CD8-positive, alpha-beta memory T cell (primary cell): ENCODE results near the gene GRIK4. TPM values are rescaled to one million over a fixed set of nuclear protein-coding genes. Genes with fewer than 3 reads are reported as not detected.

Experiments
- CTCF ChIA-PET: fragments of 350-600 bp; sonication (Branson Sonifier 250); formaldehyde crosslinking; loops from one replicate; lab custom pipeline; 2021; ENCODE audit warnings: antibody characterized with exemption; lab: Charles Lee
- POLR2A ChIA-PET: fragments of 350-600 bp; sonication (Branson Sonifier 250); formaldehyde crosslinking; loops from one replicate; lab custom pipeline; 2021; ENCODE audit warnings: antibody characterized with exemption; lab: Charles Lee
- DNase-seq, 5 donors: peaks; one replicate each; pipeline versions ENCODE4 v3.0.0 to v3.0.0-alpha.2; 2020 to 2022; ENCODE audit warnings: mixed read lengths in 1 of 5
- H3K27ac ChIP-seq: one replicate; pipeline ENCODE4 v1.7.0; 2013; ENCODE audit warnings: low read depth, mild to moderate bottlenecking, low read length, moderate library complexity
- H3K27me3 ChIP-seq: 2 replicates; pipeline ENCODE4 v1.7.0; 2013; ENCODE audit warnings: low read length, mild to moderate bottlenecking; ENCODE audit not compliant: insufficient read depth, poor library complexity, severe bottlenecking
- H3K36me3 ChIP-seq: 2 replicates; pipeline ENCODE4 v1.7.0; 2013; ENCODE audit warnings: mild to moderate bottlenecking, low read length, moderate library complexity; ENCODE audit not compliant: insufficient read depth
- H3K4me1 ChIP-seq: 2 replicates; pipeline ENCODE4 v1.7.0; 2013; ENCODE audit warnings: mild to moderate bottlenecking, low read length, moderate library complexity; ENCODE audit not compliant: insufficient read depth
- H3K4me3 ChIP-seq: 2 replicates; pipeline ENCODE4 v1.7.0; 2013; ENCODE audit warnings: mild to moderate bottlenecking, low read length
- H3K9me3 ChIP-seq: 2 replicates; pipeline ENCODE4 v1.7.0; 2013; ENCODE audit warnings: mild to moderate bottlenecking, low read length
- H3K27ac Mint-ChIP-seq, 8 donors: one replicate each; pipeline ENCODE4 v1.8.0; 2020 to 2021; ENCODE audit warnings: mixed read lengths in 8 of 8, mild to moderate bottlenecking in 6 of 8, inconsistent platforms in 3 of 8, moderate library complexity in 3 of 8
- H3K27me3 Mint-ChIP-seq, 2 donors: one replicate each; pipeline ENCODE4 v1.8.0; 2020 to 2021; ENCODE audit warnings: mixed read lengths in 2 of 2, mild to moderate bottlenecking in 1 of 2, moderate library complexity in 1 of 2
- H3K36me3 Mint-ChIP-seq, 3 donors: one replicate each; pipeline ENCODE4 v1.8.0; 2020 to 2021; ENCODE audit warnings: mixed read lengths in 3 of 3, inconsistent platforms in 1 of 3, mild to moderate bottlenecking in 1 of 3
- H3K4me1 Mint-ChIP-seq, 3 donors: one replicate each; pipeline ENCODE4 v1.8.0; 2020 to 2021; ENCODE audit warnings: mixed read lengths in 3 of 3, inconsistent platforms in 1 of 3, mild to moderate bottlenecking in 1 of 3
- H3K4me3 Mint-ChIP-seq, 7 donors: one replicate each; pipeline ENCODE4 v1.8.0; 2020 to 2021; ENCODE audit warnings: mixed read lengths in 7 of 7, mild to moderate bottlenecking in 6 of 7, moderate library complexity in 4 of 7, inconsistent platforms in 2 of 7
- H3K9me3 Mint-ChIP-seq, 5 donors: one replicate each; pipeline ENCODE4 v1.8.0; 2020 to 2022; ENCODE audit warnings: mixed read lengths in 5 of 5, mild to moderate bottlenecking in 3 of 5, moderate library complexity in 2 of 5, inconsistent platforms in 1 of 5
- polyA plus RNA-seq: library from polyadenylated mRNA; unstranded; fragments of 300-500 nt; fragmentation: Illumina TruSeq; gene quantifications from one replicate; pipeline ENCODE4 v1.2.3, GENCODE V29; 2021
- total RNA-seq, 2 experiments: library from RNA; stranded (reverse); gene quantifications; one replicate each; pipeline ENCODE4 v1.2.3, GENCODE V29; 2021

The GRIK4 gene
- total and polyA plus RNA-seq, 3 experiments from 2014 or later: 0.07 TPM; not detected in 2

- DNase-seq: peak in 1 of 5 donors; percentile 19
- Mint-ChIP-seq H3K4me1 (no peaks in the 10 kb centered on the region), H3K4me3 (no peak overlapping the region), H3K9me3 (peaks cover 0 to 3% (median 0%) of the 10 kb centered on the region in 5 donors), H3K27me3 (peaks cover 7 to 35% of the 10 kb centered on the region in 2 donors), H3K27ac (peak overlapping the region in 1 of 8 donors; percentile 14), H3K36me3 (no peaks in the 10 kb centered on the region)
- Histone ChIP-seq H3K27me3 (no peaks in the 10 kb centered on the region), H3K4me1 (no peaks in the 10 kb centered on the region), H3K36me3 (no peaks in the 10 kb centered on the region), H3K9me3 (no peaks in the 10 kb centered on the region), H3K4me3 (no peak overlapping the region), H3K27ac (no peak overlapping the region)
- ChIA-PET CTCF (no interaction called here), POLR2A (no interaction called here)
Measured at GRCh38 chr11:120645639-120646038, 134.1 kb downstream of the GRIK4 start.

- Mint-ChIP-seq H3K4me3 (no peak overlapping the region), H3K27me3 (peaks cover 7 to 40% of the 10 kb centered on the region in 2 donors), H3K4me1 (no peaks in the 10 kb centered on the region), H3K36me3 (no peaks in the 10 kb centered on the region), H3K9me3 (peaks cover 0 to 3% (median 0%) of the 10 kb centered on the region in 5 donors), H3K27ac (no peak overlapping the region)
- Histone ChIP-seq H3K27ac (no peak overlapping the region), H3K27me3 (no peaks in the 10 kb centered on the region), H3K36me3 (no peaks in the 10 kb centered on the region), H3K4me3 (no peak overlapping the region), H3K9me3 (no peaks in the 10 kb centered on the region), H3K4me1 (no peaks in the 10 kb centered on the region)
- no peak for DNase-seq
- CTCF ChIA-PET: no interaction called here
- POLR2A ChIA-PET: no interaction called here
Measured at GRCh38 chr11:120646206-120646605, 134.7 kb downstream of the GRIK4 start.

- Mint-ChIP-seq H3K36me3 (no peaks in the 10 kb centered on the region), H3K4me3 (no peak overlapping the region), H3K9me3 (peaks cover 0 to 3% (median 0%) of the 10 kb centered on the region in 5 donors), H3K27me3 (peaks cover 7 to 27% of the 10 kb centered on the region in 2 donors), H3K27ac (no peak overlapping the region), H3K4me1 (no peaks in the 10 kb centered on the region)
- ChIA-PET POLR2A (no interaction called here), CTCF (no interaction called here)
- H3K9me3 ChIP-seq: no peaks in the 10 kb centered on the region
- no peaks in the 10 kb centered on the region for H3K27me3 ChIP-seq
- no peaks in the 10 kb centered on the region for H3K36me3 ChIP-seq
- no peak overlapping the region for H3K4me3 ChIP-seq
- no peak overlapping the region for H3K27ac ChIP-seq
- DNase-seq: no peak
- no peaks in the 10 kb centered on the region for H3K4me1 ChIP-seq
Measured at GRCh38 chr11:120647681-120648080, 136.1 kb downstream of the GRIK4 start.

GRCh38 chr11:120648771-120649170, 137.2 kb downstream of the GRIK4 start:
- no peak overlapping the region for H3K4me3 Mint-ChIP-seq
- no peaks in the 10 kb centered on the region for H3K36me3 Mint-ChIP-seq
- no peak overlapping the region for H3K4me3 ChIP-seq
- H3K9me3 ChIP-seq: no peaks in the 10 kb centered on the region
- H3K27ac Mint-ChIP-seq: peak overlapping the region in 1 of 8 donors; percentile 34
- no peaks in the 10 kb centered on the region for H3K4me1 ChIP-seq
- ChIA-PET CTCF (interaction anchor here (1.1 kb wide), 1 partner anchor 27 kb away, joined by 3 read pairs; no protein-coding TSS in a partner anchor), POLR2A (no interaction called here)
- H3K27ac ChIP-seq: no peak overlapping the region
- H3K36me3 ChIP-seq: no peaks in the 10 kb centered on the region
- DNase-seq: peak in 1 of 5 donors; percentile 8
- peaks cover 0 to 3% (median 0%) of the 10 kb centered on the region in 5 donors for H3K9me3 Mint-ChIP-seq
- H3K27me3 Mint-ChIP-seq: peaks cover 8 to 30% of the 10 kb centered on the region in 2 donors
- H3K4me1 Mint-ChIP-seq: no peaks in the 10 kb centered on the region
- H3K27me3 ChIP-seq: no peaks in the 10 kb centered on the region

GRCh38 chr11:120649316-120649715, 137.8 kb downstream of the GRIK4 start:
- CTCF ChIA-PET: interaction anchor here (1.1 kb wide), 1 partner anchor 26 kb away, joined by 3 read pairs; no protein-coding TSS in a partner anchor

GRCh38 chr11:120651396-120651795, 139.8 kb downstream of the GRIK4 start:
- H3K27ac Mint-ChIP-seq: no peak overlapping the region
- Histone ChIP-seq H3K4me3 (no peak overlapping the region), H3K9me3 (no peaks in the 10 kb centered on the region), H3K36me3 (no peaks in the 10 kb centered on the region), H3K4me1 (no peaks in the 10 kb centered on the region), H3K27me3 (no peaks in the 10 kb centered on the region), H3K27ac (no peak overlapping the region)
- H3K36me3 Mint-ChIP-seq: no peaks in the 10 kb centered on the region
- H3K4me3 Mint-ChIP-seq: no peak overlapping the region
- ChIA-PET POLR2A (no interaction called here), CTCF (no interaction called here)
- H3K27me3 Mint-ChIP-seq: peaks cover 13 to 36% of the 10 kb centered on the region in 2 donors
- H3K4me1 Mint-ChIP-seq: peaks cover 0 to 6% (median 0%) of the 10 kb centered on the region in 3 donors
- H3K9me3 Mint-ChIP-seq: peaks cover 0 to 3% (median 0%) of the 10 kb centered on the region in 5 donors
- DNase-seq: no peak

More at GRCh38 chr11:120649316-120649715, 137.8 kb downstream of the GRIK4 start:
- no peak overlapping the region for H3K4me3 ChIP-seq
- POLR2A ChIA-PET: no interaction called here
- no peaks in the 10 kb centered on the region for H3K9me3 ChIP-seq
- Mint-ChIP-seq H3K4me3 (no peak overlapping the region), H3K27ac (no peak overlapping the region), H3K36me3 (no peaks in the 10 kb centered on the region), H3K27me3 (peaks cover 7 to 30% of the 10 kb centered on the region in 2 donors), H3K4me1 (no peaks in the 10 kb centered on the region), H3K9me3 (peaks cover 0 to 3% (median 0%) of the 10 kb centered on the region in 5 donors)
- peak in 1 of 5 donors; percentile 24 for DNase-seq
- H3K27me3 ChIP-seq: no peaks in the 10 kb centered on the region
- H3K36me3 ChIP-seq: no peaks in the 10 kb centered on the region
- H3K27ac ChIP-seq: no peak overlapping the region
- no peaks in the 10 kb centered on the region for H3K4me1 ChIP-seq

- H3K36me3 ChIP-seq: no peaks in the 10 kb centered on the region
- no peaks in the 10 kb centered on the region for H3K4me1 ChIP-seq
- DNase-seq: peak in 1 of 5 donors; percentile 20
- H3K9me3 ChIP-seq: no peaks in the 10 kb centered on the region
- H3K4me3 ChIP-seq: no peak overlapping the region
- POLR2A ChIA-PET: no interaction called here
- Mint-ChIP-seq H3K27me3 (peaks cover 13 to 36% of the 10 kb centered on the region in 2 donors), H3K9me3 (peaks cover 0 to 3% (median 0%) of the 10 kb centered on the region in 5 donors), H3K36me3 (no peaks in the 10 kb centered on the region), H3K27ac (no peak overlapping the region), H3K4me1 (peaks cover 0 to 6% (median 0%) of the 10 kb centered on the region in 3 donors), H3K4me3 (no peak overlapping the region)
- no peaks in the 10 kb centered on the region for H3K27me3 ChIP-seq
- CTCF ChIA-PET: no interaction called here
- H3K27ac ChIP-seq: no peak overlapping the region
Measured at GRCh38 chr11:120651836-120652235, 140.3 kb downstream of the GRIK4 start.

- Histone ChIP-seq H3K4me1 (no peaks in the 10 kb centered on the region), H3K9me3 (no peaks in the 10 kb centered on the region), H3K27me3 (no peaks in the 10 kb centered on the region), H3K27ac (no peak overlapping the region), H3K4me3 (no peak overlapping the region), H3K36me3 (no peaks in the 10 kb centered on the region)
- H3K4me1 Mint-ChIP-seq: peaks cover 0 to 6% (median 0%) of the 10 kb centered on the region in 3 donors
- ChIA-PET POLR2A (no interaction called here), CTCF (no interaction called here)
- peak overlapping the region in 1 of 8 donors; percentile 73 for H3K27ac Mint-ChIP-seq
- no peak overlapping the region for H3K4me3 Mint-ChIP-seq
- no peak for DNase-seq
- H3K9me3 Mint-ChIP-seq: peaks cover 0 to 3% (median 0%) of the 10 kb centered on the region in 5 donors
- H3K27me3 Mint-ChIP-seq: peaks cover 13 to 36% of the 10 kb centered on the region in 2 donors
- H3K36me3 Mint-ChIP-seq: no peaks in the 10 kb centered on the region
Measured at GRCh38 chr11:120652705-120653335, 141.3 kb downstream of the GRIK4 start.
